ENCODE results near the gene XPO1.

Gene XPO1

GRCh38 chr2:61566566-61566965, 28.4 kb upstream of the XPO1 start:
- no peak for DNase-seq (ENCODE audit: low read depth)
- TF ChIP-seq CTCF (conservative IDR thresholded peaks at IDR 0.05; ENCODE audit: low read depth, low read length), result no peak
- no peak overlapping the region for H3K4me3 ChIP-seq (ENCODE audit: low read length)

- no peak for TF ChIP-seq CTCF (conservative IDR thresholded peaks at IDR 0.05; ENCODE audit: low read depth, low read length)
- DNase-seq (ENCODE audit: low read depth), result no peak
- no peak overlapping the region for H3K4me3 ChIP-seq (ENCODE audit: low read length)
These were observed 24.5 kb upstream of the XPO1 start for GRCh38 chr2:61562615-61563014.

GRCh38 chr2:61558160-61558559, 20.0 kb upstream of the XPO1 start:
- no peak for DNase-seq (ENCODE audit: low read depth)
- no peak overlapping the region for H3K4me3 ChIP-seq (ENCODE audit: low read length)
- TF ChIP-seq CTCF (conservative IDR thresholded peaks at IDR 0.05; ENCODE audit: low read depth, low read length), result no peak

GRCh38 chr2:61557381-61557780, 19.2 kb upstream of the XPO1 start:
- no peak overlapping the region for H3K4me3 ChIP-seq (ENCODE audit: low read length)
- no peak for TF ChIP-seq CTCF (conservative IDR thresholded peaks at IDR 0.05; ENCODE audit: low read depth, low read length)
- DNase-seq (ENCODE audit: low read depth), result no peak

GRCh38 chr2:61554604-61555003, 16.4 kb upstream of the XPO1 start:
- H3K4me3 ChIP-seq (ENCODE audit: low read length), result no peak overlapping the region
- no peak for TF ChIP-seq CTCF (conservative IDR thresholded peaks at IDR 0.05; ENCODE audit: low read depth, low read length)
- DNase-seq (ENCODE audit: low read depth), result no peak

- no peak for DNase-seq (ENCODE audit: low read depth)
- no peak for TF ChIP-seq CTCF (conservative IDR thresholded peaks at IDR 0.05; ENCODE audit: low read depth, low read length)
- no peak overlapping the region for H3K4me3 ChIP-seq (ENCODE audit: low read length)
These were observed 12.4 kb upstream of the XPO1 start for GRCh38 chr2:61550375-61551209.

GRCh38 chr2:61549546-61549945, 11.4 kb upstream of the XPO1 start:
- DNase-seq (ENCODE audit: low read depth), result no peak
- TF ChIP-seq CTCF (conservative IDR thresholded peaks at IDR 0.05; ENCODE audit: low read depth, low read length), result no peak

More at GRCh38 chr2:61549546-61549945, 11.4 kb upstream of the XPO1 start:
- no peak overlapping the region for H3K4me3 ChIP-seq (ENCODE audit: low read length)
